Measurements from ENCODE around the gene TSSC4.

Gene TSSC4

DNA sequence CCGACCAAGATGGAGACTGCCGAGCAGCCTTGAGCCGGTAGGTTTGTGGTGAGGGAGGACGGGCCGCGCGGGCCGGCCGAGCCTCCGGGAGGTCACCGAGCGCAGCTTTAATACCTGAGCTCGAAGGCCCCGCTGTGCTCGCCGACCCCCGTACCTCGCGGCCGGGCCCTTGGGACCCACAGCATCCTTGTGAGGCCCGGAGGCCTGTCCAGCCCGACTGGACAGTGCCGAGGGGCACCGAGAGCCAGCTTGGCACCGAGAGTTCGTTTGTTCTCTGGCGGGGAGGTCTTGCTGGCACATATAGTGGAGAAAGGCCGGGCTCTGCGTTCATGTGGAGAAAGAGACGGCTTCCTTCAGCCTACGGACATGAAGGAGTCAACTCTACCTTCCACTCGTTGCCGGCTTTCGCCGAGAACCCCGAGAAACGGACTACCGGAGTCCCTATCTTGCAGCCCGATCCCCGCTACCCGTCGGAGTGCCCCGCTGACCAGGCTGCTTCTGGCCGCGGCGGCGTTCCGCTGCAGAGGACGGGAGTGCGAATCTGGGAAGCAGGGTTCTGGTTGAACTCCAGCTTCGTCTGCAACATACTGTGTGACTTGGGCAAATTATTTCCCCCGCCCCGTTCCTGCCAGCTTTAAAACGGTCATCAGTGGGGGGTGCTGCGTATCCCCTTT, 349 bp downstream of the TSSC4 start:
- DNase-seq (ENCODE audit: low spot score): peak; percentile 20

DNA sequence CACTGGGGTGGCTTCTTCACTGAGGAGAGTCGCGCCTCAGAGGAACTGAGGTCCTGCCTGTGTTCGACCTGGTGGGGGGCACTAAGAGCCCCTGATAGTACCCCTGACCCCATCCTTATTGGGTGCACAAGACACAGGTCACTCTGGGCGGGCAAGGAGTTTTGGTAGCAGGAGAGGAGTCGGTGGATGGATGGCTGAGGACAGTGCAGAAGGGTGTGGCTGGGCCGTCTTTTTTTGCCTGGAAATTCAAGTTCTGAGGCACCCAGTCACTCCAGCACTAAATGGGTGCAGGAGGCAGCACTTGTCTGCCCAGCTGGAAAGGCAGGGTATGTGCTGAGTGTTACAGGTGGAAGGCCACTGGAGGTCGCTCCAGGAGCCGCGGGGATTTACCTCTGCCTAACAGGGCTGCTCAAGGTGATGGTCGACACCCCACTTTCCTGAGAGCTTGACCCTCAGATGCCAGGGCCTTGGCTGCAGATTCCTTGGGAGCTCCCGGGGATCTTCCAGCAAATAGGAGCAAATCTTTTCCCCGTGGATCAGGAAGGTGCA, 960 bp downstream of the TSSC4 start:
- DNase-seq (ENCODE audit: low spot score): peak; percentile 13

DNA sequence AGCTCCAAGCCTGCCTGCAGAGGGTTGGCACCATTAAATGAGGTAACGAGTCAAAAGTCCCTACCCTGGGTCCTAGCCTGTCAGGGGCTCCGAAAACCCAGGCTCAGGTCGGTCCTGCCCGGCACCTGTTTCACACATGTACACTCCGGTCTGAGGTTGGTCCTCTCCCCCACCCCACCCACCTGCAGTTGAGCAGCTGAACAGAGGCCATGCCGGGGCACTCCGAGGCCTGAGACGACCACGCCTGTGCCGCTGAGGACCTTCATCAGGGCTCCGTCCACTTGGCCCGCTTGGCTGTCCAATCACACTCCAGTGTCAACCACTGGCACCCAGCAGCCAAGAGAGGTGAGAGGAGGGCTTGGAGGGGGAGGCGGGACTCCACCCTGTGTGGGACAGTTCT, 1.6 kb downstream of the TSSC4 start:
- no peak for DNase-seq (ENCODE audit: low spot score)

DNA sequence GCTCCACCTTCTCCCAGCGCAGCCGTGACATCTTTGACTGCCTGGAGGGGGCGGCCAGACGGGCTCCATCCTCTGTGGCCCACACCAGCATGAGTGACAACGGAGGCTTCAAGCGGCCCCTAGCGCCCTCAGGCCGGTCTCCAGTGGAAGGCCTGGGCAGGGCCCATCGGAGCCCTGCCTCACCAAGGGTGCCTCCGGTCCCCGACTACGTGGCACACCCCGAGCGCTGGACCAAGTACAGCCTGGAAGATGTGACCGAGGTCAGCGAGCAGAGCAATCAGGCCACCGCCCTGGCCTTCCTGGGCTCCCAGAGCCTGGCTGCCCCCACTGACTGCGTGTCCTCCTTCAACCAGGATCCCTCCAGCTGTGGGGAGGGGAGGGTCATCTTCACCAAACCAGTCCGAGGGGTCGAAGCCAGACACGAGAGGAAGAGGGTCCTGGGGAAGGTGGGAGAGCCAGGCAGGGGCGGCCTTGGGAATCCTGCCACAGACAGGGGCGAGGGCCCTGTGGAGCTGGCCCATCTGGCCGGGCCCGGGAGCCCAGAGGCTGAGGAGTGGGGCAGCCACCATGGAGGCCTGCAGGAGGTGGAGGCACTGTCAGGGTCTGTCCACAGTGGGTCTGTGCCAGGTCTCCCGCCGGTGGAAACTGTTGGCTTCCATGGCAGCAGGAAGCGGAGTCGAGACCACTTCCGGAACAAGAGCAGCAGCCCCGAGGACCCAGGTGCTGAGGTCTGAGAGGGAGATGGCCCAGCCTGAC, 2.5 kb downstream of the TSSC4 start:
- DNase-seq (ENCODE audit: low spot score): no peak

DNA sequence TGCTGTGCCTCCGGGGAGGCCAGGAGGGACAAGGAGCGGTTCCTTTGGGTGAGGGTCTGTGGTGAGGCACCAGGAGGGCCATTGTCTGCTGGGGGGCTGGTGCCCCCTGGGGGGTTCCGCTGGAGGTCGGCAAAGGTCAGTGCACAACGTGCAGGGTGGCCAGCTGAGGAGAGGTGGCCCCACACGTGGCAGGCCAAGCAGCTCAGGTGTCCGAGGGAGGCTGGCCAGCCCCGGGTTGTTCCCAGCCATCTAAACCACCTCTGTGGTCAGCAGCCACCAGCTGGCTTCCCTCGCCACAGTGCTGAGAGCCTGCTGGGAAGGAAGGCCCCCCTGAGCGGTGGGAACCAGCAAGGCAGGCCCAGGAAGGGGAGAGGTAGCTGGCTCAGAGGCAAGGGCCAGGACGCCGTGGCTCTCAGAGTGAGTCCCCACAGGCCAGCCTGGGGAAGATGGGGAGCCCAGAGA, 4.2 kb downstream of the TSSC4 start:
- no peak for DNase-seq (ENCODE audit: low spot score)

DNA sequence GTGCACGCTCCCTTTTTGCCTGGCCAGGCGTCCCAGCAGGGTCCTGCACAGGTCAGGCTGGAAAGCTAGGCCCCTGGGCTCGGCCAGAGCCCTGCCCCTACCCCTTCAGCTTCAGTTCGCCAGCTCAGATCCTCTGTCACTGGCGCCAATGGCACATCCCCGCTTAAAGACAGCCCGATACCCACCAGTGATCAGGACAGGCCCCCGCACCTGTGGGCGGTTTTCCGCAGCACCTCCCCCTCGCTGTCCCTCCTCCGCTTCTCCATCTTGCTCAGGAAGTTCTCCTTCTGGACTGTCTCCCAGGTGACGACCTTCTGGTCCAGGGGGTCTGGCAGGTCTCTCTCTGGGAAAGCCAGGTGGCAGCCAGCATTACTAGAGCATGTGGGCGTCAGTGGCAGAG, 5.9 kb downstream of the TSSC4 start:
- no peak for DNase-seq (ENCODE audit: low spot score)

DNA sequence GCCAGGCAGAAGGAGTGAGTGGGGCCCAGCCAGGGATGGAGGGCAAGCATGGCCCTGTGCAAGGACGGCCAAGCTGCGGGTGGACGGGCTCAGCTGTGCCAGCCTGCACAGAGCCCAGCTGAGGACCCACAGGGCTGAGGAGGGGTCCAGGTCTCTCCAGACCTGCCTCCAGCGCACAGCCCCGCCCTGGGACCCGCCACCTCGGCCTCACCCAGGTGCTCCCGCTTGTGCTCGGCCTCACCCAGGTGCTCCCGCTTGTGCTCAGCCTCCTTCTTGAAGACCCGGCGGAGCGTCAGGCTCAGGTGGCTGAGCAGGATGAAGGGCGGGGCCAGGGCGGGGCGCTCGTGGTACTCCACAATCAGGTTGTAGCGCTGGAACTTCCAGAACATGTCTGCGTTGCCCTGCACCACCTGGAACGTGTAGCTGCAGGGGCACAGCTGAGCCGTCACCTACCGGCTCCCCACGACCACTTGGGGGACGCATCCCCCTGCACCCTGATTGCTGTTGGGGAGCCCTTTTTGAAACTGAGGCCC, 6.4 kb downstream of the TSSC4 start:
- DNase-seq (ENCODE audit: low spot score): no peak

DNA sequence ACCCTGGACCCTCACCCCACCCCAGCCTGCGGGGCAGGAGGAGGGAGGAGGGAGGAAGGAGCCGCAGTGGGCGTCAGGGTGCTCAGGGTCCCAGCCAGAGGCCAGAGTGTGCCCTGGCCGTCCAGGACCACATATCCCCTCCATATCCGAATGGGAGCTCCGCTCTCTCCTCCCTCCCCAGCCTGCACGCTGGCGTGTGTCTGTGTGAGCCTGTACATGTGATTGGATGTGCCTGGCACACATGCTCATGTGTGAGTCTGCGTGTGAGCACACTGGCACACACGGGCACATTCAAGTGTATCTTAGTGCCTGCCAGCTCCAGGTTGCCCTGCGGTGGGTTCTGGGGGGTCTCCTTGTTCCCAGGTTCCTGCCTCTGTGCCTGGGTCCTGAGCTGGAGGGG, 8.1 kb downstream of the TSSC4 start:
- no peak for DNase-seq (ENCODE audit: low spot score)

DNA sequence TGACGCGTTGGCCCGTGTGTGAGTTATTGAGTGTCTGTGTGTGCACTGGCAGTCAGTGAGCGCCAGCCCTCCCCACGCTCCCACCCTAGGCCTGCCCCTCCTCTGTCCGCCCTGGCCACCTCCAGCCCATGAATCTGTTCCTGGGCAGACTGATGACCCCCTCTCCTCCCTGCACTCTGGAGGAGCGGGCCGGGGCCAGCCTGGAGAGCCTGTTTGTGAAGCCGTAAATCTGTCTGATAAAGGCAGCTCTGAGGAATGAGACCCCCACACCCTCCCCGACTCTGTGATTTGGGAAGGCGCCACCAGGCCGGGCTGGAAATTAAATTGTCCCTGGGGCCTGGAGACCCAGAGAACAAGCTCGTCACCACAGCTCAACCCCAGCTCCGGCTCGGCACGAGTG, 8.6 kb downstream of the TSSC4 start:
- DNase-seq (ENCODE audit: low spot score): no peak

DNA sequence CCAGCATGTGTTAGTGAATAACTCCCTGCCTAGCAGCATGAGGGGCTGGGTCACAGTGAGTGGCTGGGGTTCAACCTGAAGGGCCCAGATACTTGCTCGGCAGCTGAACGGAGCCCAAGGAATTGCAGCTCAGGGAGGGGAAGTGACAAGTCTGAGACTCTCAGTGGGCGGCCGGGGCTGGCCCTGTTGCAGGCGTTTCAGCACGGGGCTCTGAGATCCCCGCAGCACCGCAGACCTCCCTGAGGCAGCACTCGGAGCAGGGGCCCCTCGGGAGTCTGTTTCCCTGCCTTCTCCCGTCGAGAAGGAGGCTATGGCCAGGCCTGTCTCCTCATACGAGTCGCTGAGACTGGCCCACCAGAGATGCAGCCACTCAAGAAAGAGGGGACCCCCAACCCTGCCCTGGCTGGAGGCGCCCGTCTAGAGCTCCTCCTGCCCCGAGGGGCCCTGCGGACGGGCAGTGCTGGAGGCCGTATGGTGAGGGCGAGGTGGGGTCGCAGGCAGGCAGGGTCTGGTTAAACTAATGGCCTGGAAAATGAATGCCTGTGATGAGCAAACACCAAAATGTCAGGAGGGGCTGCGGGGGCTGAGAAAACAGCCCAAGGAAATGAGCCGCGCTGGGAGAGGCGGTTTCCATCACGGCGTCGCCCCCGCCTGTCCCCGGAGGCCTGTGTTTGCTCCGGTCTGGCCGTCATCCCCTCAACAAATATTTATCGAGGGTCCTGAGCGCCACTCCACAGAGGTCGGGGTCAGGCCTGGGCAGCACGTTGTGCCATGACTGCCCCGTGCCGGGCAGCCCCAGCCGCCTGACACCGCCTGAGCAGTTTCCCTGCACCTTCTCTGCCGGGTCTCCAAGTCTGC, 9.3 kb downstream of the TSSC4 start:
- DNase-seq (ENCODE audit: low spot score): no peak

DNA sequence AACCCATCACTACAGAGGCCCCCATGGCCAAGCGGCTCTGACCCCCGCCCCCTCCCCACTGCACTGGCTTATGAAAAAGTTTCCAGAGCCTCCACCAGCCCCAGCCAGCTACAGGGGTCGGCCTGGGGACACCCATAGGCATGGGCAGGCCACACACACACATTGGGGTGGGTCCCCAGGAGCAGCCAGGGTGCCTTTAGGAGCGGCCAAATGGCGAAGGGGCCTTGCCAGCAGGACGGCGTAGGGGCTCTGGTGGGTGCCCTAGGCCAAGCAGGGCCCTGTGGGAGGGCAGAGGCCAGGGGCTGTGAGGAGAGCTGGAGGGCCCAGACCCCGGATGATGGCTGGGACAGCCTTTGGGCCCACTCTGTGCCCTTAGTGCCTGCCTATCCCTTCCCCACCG, 10.1 kb downstream of the TSSC4 start:
- no peak for DNase-seq (ENCODE audit: low spot score)

DNA sequence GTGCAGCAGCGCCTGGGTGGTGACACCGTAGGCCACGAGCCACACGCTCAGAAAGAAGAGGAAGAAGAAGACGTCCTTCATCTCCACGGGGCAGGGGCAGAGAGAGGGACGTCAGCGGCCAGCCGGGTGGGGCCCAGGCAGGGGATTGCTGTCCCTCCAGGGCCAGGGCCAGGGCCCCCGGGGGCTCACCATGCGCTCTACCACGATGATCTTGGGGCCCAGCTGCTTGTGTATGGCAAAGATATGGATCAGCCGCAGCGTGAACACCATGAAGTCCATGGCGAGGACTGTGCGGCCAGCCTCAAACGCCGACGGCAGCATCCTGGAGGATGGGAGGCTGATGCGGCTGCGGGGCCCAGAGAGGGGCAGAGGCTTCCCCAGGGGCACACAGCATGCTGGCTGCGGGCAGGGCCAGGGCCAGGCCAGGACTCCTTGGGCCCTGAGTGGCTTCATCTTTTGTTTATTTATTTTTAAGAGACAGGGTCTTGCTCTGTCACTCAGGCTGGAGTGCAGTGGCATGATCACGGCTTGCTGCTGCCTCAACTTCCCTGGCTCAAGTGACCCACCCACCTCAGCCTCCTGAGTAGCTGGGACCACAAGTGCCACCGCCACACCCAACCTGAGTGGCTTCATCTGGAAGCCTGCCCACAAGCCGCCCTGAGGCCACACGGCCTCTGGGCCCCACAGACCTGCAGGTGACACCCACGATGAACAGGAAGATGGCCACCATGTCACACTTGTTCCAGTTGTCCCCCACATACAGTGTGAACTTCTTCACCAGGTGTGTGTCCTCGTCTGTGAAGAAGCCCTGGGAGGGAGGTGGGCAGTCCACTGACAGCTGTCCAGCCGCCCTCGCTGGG, 11.1 kb downstream of the TSSC4 start:
- DNase-seq (ENCODE audit: low spot score): no peak

DNA sequence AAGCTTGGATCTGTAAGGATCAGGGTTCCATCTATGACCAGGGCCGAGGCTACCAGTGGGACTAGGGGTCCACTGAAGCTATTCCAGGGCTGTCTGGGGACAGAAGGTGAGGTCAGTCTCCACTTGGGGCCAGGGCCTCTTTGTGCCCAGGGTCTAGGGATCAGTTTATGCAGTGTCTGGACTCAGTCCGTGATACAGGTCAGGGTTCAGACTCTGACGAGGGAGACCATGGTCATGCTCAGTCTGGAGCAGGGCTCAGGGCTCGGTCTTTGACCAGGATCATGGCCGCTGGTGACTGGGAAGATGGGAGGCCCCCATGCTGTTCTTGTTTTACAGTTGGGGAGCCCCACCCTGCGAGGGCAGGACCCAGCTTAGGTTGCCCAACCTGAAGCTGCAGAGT, 11.8 kb downstream of the TSSC4 start:
- DNase-seq (ENCODE audit: low spot score): no peak

DNA sequence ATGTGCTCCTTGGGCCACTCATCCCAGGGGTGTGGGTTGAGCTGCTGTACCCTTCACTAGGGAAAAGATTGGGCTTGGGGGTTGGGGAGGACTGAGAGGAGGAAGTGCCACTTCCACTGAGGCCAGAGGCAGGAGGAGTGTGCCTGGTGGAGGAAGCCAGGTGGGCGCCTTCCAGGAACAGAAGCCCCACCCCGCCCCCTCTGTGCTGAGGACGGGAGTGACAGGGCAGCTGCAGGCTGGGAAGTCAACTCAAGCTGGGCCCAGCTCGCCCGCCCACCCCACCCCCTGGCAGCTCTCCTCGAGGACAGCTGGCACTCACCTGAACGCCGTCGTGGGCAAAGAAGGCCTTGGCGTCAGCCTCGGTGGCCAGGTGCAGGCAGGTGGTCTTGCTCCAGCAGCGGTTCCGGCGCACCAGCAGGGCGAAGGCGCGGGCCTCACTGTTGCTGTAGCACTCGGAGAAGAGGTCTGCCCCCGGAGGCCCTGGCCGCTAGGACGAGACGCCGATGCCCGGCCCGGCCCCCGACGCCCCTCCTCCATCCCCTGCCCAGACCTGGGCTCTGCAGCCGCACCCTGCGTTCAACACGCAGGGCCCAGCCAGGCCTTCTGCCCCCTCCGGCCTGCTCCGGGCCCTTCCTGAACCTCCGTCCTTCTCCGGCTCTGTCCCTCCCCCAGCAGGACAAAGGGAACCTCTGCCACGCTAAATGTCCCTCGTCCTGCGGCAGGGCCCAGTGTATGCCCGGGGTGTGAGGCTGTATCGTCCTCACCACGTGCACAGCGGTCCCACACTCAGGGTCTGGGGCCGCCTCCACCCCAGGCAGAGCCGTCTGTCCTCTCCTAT, 13.4 kb downstream of the TSSC4 start:
- no peak for DNase-seq (ENCODE audit: low spot score)

DNA sequence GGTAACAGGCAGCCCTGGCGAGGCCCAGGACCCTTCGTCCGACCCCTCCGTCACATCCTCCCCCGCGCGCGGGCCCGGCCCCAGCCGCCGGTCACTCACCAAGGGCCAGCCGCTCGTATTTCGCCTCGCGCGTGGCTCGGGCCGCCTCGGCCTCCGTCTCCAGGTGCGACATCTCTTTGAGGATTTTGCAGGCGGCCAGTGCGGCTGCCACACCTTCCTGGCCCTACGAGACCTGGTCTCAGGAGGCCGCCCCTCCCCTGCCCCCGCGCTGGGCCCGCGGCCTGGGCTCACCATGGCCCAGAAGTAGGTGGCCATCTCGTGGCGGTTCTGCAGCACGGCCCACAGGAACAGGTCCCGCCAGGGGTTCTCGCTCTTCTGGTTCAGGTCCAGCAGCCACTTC, 14.1 kb downstream of the TSSC4 start:
- no peak for DNase-seq (ENCODE audit: low spot score)

DNA sequence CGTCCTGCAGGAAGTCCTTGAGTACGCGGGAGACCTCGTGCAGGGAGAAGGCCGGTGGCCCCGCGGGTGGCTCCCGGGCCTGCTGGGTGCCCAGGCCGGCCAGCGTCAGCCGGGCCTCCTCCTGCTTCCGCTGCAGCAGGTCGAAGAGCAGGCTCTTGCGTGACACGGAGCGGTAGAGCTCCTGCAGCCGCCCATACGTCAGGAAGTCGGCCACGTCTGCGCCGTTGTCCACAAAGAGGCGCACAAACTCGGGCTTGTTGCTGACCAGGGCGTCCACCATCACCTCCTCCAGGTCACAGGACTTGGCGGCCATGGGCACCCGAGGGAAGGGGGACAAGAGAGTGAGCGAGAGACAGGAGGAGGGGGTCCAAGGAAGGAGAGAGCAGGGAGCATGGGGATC, 14.6 kb downstream of the TSSC4 start:
- no peak for DNase-seq (ENCODE audit: low spot score)

DNA sequence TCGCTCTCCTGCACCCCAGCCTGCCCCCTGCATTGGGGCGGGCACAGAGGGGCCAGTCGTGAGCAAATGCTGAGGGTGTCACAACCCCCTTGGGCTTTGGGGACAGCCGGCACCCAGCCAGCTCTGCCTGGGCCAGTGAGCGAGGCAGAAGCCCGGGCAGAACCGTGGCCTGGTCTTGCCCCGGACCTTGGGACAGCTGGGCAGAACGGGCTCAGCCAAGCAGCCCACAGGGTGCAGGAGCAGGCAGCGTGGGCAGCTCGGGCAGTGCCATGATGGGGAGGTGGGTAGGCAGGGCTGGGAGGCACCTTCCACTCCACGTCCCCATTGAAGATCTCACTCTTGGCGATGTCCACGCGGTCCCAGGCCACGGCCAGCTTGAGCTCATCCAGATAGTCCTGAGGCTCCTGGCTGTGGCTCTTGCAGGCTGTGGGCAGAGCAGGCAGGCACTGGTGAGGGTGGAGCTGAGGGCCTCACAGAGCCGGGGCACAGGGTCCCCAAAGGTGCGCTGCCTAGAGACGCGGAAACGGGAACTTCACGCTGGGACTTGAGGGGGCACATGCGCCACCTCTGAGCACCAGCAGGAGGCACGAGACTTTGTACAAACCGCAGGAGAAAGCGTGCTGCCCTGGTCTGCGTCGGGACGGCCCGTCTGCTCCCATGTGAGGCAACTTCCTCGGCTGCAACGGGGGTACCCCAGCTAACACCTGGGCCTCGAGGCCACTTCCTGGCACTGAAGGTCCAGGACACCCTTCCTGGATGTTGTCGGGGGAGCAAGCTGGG, 15.2 kb downstream of the TSSC4 start:
- DNase-seq (ENCODE audit: low spot score): no peak

DNA sequence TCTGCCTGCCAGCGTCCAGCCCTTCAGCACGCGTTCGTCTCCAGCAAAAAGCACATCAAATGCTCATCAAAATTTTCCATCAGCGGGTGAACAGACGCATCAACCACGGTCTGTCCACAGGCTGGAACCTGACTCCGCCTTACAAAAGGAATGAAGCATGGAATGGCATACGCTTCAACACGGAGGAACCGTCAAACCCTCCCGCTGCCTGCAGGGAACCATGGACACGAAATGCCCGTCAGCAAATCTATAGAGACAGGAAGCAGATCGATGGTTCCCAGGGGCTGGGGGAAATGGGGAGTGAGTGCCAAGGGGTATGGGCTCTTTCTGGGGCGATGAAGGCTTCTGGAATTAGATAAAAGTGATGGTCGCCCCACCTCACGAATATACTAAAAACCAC, 16.2 kb downstream of the TSSC4 start:
- no peak for DNase-seq (ENCODE audit: low spot score)

DNA sequence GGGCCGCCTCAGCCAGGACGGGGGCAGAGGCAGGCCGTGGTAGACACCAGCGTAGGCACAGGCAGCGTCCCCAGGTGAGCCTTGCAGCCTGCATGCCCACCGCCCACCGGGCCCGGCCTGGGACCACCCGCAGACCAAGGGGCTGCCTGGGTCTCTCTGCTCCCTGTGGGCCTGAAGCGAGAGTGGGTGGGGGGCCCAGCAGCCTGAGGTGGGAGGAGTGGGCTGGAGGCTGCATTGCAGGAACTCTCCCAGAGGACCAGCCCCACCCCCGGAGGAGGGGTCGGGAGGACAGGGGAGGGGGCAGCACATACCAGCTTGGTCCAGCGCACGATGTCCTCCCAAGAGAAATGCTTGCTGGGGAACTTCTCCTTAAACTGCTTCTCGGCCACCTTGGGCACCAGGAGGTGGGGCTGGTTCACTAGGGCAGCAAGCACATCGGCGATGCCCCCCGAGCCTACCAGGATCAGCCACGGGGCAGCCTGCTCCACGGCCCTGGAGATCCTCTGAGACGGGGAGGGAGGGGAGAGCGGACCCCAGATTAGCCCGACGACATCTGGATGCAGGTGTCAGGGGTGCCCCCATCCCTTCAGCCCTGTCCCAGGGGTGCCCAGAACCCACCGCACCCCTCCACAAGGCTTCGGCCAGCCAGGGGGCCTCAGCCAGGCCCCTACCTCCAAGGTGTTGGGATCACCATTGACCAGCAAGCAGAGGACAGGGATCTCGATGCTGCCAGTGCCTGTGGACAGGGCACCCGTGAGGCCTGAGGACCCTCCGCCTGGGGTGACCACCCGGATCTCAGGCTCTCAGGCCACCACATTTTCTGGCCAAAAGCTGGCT, 17.5 kb downstream of the TSSC4 start:
- DNase-seq (ENCODE audit: low spot score): no peak
